ENCODE measurements around the gene SPTBN4.

Gene SPTBN4

DNA sequence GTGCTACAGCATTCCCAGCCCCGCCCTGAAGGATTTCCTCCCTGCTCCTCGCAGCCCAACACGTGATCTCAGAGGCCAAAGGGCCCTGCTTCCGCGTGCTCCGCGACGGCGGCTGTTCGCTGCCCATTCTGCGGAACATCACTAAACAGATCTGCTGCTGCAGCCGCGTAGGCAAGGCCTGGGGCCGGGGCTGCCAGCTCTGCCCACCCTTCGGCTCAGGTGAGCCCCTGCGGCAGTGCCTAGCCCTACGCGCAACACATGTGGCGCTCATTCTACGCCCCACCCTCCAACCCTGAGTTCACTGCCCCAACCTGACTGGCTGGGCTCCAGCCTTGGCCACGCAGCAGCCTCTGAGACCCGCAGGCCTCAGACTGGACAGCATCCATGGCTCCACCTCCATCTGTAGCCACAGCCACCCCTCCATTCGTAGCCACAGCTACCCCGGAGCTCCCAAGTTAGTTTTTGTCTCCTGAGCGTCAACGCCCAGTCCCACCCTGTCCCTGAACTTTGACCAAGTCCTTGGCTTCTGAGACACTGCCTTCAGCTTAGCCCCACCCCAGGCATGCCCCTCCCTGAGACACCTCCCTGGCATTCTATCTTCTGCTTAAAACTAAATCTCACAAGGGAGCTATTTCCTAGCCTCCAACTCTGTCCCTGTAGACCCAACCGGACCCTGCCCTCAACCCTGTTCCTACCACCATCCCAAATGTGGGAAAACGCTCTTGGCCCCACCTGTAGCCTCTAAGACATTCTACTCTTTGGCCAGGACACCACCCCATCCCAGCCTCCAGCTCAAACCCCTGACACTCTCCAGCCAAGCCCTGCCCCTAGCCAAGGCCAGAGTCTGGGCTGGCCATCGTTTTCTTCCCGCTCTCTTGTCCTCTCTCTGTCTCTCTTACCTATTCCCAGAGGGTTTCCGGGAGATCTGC is 140.8 kb downstream of the SPTBN4 start:
- DNase-seq: no peak

- DNase-seq: no peak
Measured at GRCh38 chr19:40608240-40608621, 141.4 kb downstream of the SPTBN4 start.

- no peak for DNase-seq
Measured at GRCh38 chr19:40608957-40609356, 142.2 kb downstream of the SPTBN4 start.

DNA sequence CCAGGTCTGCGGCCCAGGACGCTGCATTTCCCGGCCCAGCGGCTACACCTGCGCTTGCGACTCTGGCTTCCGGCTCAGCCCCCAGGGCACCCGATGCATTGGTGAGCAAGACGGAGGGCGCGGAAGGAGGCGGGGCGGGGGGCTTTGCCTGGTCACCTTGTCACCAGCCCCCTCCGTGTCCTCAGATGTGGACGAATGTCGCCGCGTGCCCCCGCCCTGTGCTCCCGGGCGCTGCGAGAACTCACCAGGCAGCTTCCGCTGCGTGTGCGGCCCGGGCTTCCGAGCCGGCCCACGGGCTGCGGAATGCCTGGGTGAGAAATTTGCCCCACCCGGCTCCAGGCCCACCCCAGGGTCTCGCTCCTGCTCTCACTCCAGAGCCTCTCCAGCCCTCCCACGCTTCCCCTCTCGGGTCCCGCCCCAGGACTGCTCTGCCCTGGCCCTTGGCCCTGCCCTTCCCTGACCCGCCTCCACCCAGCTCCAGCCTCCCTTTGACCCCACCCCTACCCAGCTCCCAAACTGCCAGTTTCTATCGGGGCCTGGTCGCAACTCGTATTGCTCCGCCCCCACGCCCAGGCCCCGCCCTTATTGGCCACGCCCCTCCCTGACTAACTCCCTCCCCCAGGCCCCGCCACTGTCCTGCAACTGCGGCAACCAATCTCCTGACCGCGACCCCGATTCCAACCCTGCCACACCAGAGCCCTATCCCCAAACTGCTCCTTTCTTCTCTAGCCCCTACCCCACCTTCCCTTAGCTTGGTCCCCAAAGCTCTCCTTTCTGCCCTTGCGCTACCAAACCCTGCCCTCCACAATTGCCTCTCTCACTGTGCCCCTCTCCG is 143.0 kb downstream of the SPTBN4 start:
- peak; percentile 69 for DNase-seq

DNA sequence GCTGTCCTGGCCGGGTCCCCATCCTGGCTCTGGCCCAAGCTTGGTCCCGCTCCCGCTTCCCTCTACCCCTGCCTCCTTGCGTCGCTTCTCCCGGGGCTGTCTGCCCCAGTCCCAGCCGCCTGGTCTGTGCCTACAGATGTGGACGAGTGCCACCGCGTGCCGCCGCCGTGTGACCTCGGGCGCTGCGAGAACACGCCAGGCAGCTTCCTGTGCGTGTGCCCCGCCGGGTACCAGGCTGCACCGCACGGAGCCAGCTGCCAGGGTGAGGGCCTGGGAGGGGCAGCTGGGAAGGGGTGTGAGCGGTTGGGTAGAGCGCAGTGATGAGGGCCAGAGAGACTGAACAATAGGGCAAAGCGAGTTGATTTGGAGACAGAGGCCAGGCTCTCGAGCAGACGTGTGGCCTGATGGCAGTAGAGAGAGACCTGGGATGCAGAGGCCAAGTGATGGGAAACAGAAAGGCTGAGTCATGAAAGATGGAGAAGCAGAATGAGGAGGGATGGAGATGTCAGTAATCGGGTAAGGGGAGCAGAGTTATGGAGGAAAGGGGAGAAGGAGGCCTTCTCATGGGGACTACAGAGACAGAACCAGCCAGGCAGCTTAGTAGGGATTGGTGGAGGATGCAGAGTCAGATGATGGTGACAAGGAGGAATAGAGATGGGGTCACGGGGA is 143.7 kb downstream of the SPTBN4 start:
- DNase-seq: peak; percentile 51

DNA sequence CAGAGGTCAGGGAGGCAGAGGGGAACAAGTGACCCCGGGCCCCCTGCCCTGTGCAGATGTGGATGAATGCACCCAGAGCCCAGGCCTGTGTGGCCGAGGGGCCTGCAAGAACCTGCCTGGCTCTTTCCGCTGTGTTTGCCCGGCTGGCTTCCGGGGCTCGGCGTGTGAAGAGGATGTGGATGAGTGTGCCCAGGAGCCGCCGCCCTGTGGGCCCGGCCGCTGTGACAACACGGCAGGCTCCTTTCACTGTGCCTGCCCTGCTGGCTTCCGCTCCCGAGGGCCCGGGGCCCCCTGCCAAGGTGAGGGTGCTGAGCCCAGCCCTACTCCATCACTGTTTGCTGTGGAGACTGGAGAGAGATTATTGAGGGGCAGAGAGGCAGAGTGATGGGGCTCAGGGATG is 144.3 kb downstream of the SPTBN4 start:
- no peak for DNase-seq

- DNase-seq: no peak
Measured at GRCh38 chr19:40611900-40612698, 145.3 kb downstream of the SPTBN4 start.

DNA sequence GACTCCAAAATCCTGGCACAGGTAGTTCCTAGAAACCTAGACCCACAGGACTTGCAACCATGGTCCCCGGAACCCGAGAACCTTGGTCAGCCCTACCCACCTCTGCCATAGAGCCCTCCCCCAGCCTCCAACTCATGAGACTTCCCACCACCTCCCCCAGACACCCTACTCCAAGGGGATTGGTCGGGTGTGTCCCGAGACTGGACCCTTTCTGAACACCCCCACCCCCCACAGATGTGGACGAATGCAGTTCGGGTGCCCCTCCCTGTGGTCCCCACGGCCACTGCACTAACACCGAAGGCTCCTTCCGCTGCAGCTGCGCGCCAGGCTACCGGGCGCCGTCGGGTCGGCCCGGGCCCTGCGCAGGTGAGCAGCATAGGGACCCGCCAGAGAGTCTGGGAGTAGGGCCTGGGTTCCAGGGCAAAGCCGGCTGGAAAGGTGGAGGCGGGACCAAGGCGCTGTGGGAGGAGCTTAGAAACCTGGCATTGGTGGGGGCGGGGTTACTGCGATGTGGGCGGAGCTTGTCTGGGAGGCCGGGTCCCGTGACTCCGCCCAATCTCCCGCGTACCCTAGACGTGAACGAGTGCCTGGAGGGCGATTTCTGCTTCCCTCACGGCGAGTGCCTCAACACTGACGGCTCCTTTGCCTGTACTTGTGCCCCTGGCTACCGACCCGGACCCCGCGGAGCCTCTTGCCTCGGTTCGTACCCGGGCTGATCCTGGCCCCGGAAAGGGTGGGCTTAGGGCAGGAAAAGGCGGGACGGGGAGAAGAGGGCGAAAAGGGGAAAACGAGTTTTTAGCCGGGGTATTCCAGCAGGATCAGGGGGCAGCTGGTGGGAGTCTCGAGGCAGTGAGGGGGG is 146.3 kb downstream of the SPTBN4 start:
- peak; percentile 68 for DNase-seq

DNA sequence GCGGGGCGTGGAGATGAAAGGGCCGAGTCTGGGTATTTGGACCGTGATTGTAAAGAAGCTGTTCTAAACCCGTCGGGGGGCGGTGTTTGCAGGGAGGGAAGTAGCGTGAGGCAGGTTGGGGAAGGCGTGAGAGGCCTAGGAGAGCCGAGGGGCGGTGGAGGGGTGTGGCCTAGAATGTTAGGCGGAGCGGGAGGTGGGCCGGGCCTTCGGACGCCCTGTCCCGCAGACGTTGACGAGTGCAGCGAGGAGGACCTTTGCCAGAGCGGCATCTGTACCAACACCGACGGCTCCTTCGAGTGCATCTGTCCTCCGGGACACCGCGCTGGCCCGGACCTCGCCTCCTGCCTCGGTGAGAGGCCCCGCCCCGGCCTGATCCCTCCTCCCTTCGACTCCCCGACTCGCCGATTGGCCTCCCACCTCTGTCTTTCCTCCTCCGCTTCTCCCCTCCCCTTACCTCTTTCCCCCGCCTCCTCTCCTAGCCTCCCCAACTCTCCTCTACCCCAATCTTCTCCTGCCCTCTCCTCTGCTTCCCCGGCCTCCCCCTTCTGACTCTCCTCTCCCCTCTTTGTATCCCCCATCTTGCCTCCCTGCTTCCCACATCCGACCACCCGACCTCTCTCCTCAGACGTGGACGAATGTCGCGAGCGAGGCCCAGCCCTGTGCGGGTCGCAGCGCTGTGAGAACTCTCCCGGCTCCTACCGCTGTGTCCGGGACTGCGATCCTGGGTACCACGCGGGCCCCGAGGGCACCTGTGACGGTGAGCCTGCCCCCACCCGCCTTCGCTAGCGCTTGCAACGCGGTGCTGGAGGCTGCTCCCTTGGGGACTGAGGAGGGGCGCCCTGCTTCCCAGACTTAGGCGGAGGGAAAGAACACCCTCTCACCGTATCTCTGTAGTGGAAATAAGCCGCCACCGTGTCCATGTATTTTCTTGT is 147.2 kb downstream of the SPTBN4 start:
- DNase-seq: peak; percentile 77

DNA sequence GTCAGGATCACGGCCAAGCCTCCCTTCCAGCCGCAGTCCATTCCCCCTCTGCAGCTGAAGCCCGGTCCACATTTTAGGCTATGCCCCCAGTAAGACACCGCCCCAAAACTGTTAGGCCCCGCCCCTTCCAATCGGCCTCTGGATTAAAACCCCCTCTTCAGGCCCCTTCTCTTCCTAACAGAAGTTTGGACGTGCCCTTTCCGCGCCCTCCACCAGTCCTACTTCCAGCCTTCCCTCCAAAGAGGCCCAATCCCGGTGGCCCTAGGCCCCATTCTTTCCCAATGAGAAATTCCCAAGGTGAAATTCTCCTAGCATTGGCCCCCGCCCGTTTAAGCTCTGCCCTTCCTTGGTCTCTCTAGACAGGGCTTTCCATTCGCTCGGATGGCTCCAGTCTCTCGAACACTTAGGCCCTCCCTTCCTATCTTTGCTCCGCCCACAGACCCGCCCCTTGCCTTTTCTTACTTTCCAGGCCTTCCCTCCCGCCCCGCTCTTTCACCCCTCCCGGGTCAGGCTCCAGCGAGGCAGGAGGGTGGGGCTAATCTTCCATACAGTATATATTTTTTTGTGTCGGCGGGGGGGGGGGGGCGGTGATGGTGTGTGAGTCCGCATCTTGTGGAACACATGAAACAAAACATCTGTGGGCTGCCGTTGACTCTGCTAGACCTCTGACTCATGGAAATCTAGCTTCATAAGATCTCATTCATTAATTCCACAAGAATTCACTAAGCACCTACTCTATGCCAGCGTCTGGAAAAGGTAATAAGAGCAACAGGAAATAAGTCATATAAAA is 148.0 kb downstream of the SPTBN4 start:
- peak; percentile 88 for DNase-seq

DNA sequence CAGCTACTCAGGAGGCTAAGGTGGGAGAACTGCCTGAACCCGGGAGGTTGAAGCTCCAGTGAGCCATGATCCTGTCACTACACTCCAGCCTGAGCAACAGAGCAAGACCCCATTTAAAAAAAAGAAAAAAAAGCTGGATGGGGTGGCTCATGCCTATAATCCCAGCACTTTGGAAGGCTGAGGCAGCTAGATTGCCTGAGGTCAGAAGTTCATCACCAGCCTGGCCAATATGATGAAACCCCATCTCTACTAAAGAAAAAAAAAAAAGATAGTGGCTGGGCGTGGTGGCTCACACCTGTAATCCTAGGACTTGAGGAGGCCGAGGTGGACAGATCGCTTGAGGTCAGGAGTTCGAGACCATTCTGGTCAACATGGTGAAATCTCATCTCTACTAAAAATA is 149.4 kb downstream of the SPTBN4 start:
- no peak for DNase-seq

DNA sequence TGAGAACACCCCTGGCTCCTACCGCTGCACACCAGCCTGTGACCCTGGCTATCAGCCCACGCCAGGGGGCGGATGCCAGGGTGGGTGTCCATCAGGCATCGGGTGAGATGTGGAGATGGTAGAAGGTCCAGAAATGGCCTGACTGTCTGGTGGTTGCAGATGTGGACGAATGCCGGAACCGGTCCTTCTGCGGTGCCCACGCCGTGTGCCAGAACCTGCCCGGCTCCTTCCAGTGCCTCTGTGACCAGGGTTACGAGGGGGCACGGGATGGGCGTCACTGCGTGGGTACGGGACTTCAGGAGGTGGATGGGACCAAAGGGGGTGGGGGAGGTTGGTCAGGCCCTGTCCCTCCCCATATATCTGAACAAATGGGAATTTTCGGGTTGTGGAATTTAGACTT is 150.1 kb downstream of the SPTBN4 start:
- no peak for DNase-seq

GRCh38 chr19:40617961-40618360 is 151.2 kb downstream of the SPTBN4 start:
- DNase-seq: no peak

DNA sequence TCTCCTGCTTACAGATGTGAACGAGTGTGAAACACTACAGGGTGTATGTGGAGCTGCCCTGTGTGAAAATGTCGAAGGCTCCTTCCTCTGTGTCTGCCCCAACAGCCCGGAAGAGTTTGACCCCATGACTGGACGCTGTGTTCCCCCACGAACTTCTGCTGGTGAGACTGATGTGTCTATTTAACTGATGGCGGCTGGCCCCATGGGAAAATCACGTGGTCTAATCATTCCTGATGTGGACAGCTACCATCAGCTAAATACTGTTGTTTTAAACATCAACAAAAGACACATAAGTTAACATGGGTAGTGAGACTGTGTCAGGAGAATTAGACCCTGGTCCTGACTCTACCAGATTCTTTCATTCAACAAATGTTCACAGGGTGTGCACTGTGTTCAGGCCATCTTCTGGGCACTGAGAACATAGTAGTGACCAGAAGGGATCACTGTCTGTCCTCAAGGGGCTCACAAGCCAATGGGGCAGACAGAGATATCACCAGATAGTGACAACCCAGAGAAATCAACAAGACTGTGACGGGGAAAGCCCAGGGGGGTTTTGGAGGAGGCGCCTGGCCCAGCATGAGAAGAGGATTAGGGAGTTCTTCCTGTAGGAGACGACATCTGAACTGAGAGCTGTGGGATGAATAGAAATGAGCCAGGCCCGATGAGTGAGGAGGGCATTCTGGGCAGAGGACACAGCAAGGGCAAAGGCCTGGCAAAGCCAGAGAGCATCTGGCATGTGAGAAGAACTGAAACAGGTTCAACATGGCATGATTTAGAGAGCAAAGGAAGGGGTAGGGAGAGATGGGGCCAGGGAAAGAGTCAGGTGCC is 152.7 kb downstream of the SPTBN4 start:
- no peak for DNase-seq

- no peak for DNase-seq
Measured at GRCh38 chr19:40620161-40620485, 153.3 kb downstream of the SPTBN4 start.

DNA sequence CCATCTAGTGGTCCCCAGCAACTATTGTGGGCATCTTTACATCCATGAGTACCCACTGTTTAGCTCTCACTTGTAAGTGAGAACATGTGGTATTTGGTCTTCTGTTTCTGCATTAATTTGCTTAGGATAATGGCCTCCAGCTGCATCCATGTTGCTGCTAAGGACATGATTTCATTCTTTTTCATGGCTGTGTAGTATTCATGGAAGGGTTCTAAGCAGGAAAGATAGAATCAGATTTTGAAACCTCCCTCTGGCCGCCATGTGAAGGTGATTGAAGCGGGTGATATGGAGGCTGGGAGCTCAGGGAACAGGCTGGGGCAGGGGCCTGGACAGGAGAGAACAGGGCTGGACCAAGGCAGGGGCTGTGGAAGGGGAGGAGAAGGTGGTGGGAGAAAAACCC is 154.5 kb downstream of the SPTBN4 start:
- DNase-seq: no peak

- DNase-seq: no peak
Measured at GRCh38 chr19:40621966-40622772, 155.4 kb downstream of the SPTBN4 start.

DNA sequence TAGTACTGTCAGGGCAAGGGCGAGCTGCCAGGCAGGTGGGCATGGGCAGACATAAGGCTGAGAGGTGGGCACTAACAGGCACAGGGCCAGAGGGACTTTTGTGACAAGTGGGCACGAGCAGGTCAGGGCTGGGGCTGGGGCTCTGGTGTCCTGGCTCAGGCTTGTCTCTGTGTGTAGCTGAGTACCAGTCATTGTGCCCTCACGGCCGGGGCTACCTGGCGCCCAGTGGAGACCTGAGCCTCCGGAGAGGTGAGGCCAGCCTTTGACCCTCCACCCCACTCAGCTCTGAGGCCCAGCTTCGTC is 155.9 kb downstream of the SPTBN4 start:
- no peak for DNase-seq
